ENCODE measurements around the gene PTPRG.

DNA sequence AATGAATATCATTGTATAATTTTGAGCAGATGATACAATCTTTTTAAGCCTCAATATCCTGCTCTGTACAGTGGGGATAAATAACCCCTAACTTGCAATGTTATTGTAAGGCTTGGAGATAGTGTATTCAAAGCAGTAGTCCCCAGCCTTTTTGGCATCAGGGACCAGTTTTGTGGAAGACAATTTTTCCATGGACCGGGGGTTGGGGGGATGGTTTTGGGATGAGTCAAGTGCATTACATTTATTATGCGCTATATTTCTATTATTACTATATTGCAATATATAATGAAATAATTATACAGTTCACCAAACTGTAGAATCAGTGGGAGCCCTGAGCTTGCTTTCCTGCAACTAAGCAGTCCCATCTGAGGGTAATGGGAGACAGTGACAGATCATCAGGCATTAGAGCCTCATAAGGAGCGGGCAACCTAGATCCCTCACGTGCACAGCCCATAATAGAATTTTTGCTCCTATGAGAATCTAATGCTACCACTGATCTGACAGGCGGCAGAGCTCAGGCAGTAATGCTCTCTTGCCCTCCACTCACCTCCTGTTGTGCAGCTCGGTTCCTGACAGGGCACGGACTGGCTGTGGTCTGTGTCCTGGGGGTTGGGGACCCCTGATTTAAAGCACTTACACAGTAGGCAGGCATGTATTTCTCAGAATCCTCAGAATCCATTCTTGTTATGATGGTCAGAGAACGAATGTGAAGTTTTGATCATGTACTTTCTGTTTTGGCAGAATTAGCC, 102.2 kb downstream of the PTPRG start:
- no peak for TF ChIP-seq POLR2A (IDR thresholded peaks at IDR 0.05)
- TF ChIP-seq, protein P1, sequence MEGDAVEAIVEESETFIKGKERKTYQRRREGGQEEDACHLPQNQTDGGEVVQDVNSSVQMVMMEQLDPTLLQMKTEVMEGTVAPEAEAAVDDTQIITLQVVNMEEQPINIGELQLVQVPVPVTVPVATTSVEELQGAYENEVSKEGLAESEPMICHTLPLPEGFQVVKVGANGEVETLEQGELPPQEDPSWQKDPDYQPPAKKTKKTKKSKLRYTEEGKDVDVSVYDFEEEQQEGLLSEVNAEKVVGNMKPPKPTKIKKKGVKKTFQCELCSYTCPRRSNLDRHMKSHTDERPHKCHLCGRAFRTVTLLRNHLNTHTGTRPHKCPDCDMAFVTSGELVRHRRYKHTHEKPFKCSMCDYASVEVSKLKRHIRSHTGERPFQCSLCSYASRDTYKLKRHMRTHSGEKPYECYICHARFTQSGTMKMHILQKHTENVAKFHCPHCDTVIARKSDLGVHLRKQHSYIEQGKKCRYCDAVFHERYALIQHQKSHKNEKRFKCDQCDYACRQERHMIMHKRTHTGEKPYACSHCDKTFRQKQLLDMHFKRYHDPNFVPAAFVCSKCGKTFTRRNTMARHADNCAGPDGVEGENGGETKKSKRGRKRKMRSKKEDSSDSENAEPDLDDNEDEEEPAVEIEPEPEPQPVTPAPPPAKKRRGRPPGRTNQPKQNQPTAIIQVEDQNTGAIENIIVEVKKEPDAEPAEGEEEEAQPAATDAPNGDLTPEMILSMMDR (IDR thresholded peaks at IDR 0.05 in 4 of 5, conservative IDR thresholded peaks at IDR 0.05 in 1 of 5), result no peak
